ENCODE results near the gene MTFR2. TPM values are rescaled to one million over a fixed set of nuclear protein-coding genes. Genes with fewer than 3 reads are reported as not detected.

The MTFR2 gene
- polyA plus RNA-seq, 1 of the 3 experiments (the other 2 are of a cell fraction) = 7.4 TPM

GRCh38 chr6:136212608-136213007 lies 37.5 kb downstream of the MTFR2 start:
- Histone ChIP-seq H3K9me3 (no peaks in the 10 kb centered on the region), H3K4me1 (ENCODE audit: control insufficient read depth in 1 of 2, insufficient read depth in 2 of 2, low read depth in 1 of 2, low read length in 1 of 2) (no peaks in the 10 kb centered on the region), H3K4me3 (ENCODE audit: low read depth in 2 of 2, low read length in 1 of 2) (no peak overlapping the region), H4K20me1 (ENCODE audit: insufficient read depth) (no peaks in the 10 kb centered on the region), H2AFZ (ENCODE audit: low read depth) (no peak overlapping the region), H3K27ac (ENCODE audit: low read depth in 2 of 2, low read length in 1 of 2) (no peak overlapping the region), H3F3A (replicated peaks; ENCODE audit: insufficient read depth) (no peaks in the 10 kb centered on the region), H3K27me3 (ENCODE audit: insufficient read depth) (no peaks in the 10 kb centered on the region), H3K9ac (no peak overlapping the region), H3K79me2 (ENCODE audit: insufficient read depth) (no peaks in the 10 kb centered on the region), H3K4me2 (no peak overlapping the region), H3K36me3 (replicated peaks in 1 of 2; ENCODE audit: control insufficient read depth in 1 of 2, insufficient read depth in 2 of 2, low read length in 1 of 2) (no peaks in the 10 kb centered on the region), H3K9me2 (no peaks in the 10 kb centered on the region)
- no peak for TF ChIP-seq EP300 (IDR thresholded peaks at IDR 0.05; ENCODE audit: borderline replicate concordance in 1 of 2, low read depth in 1 of 2, low read length in 1 of 2)
- no peak for TF ChIP-seq CHD2 (IDR thresholded peaks at IDR 0.05; ENCODE audit: low read length, partially characterized antibody)
- no peak for TF ChIP-seq RFX5 (IDR thresholded peaks at IDR 0.05; ENCODE audit: low read length)
- TF ChIP-seq FOXM1 (IDR thresholded peaks at IDR 0.05; ENCODE audit: low read depth) = no peak
- no peak for TF ChIP-seq ELF1 (IDR thresholded peaks at IDR 0.05)
- no peak for TF ChIP-seq FOXJ3 (CRISPR knock-in tag; IDR thresholded peaks at IDR 0.05)
- TF ChIP-seq, protein P1, sequence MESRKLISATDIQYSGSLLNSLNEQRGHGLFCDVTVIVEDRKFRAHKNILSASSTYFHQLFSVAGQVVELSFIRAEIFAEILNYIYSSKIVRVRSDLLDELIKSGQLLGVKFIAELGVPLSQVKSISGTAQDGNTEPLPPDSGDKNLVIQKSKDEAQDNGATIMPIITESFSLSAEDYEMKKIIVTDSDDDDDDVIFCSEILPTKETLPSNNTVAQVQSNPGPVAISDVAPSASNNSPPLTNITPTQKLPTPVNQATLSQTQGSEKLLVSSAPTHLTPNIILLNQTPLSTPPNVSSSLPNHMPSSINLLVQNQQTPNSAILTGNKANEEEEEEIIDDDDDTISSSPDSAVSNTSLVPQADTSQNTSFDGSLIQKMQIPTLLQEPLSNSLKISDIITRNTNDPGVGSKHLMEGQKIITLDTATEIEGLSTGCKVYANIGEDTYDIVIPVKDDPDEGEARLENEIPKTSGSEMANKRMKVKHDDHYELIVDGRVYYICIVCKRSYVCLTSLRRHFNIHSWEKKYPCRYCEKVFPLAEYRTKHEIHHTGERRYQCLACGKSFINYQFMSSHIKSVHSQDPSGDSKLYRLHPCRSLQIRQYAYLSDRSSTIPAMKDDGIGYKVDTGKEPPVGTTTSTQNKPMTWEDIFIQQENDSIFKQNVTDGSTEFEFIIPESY (IDR thresholded peaks at IDR 0.05; ENCODE audit: borderline replicate concordance, low read depth) = no peak
- no peak for TF ChIP-seq FOSL2 (IDR thresholded peaks at IDR 0.05; ENCODE audit: borderline replicate concordance, low read depth)
- ChIA-PET CTCF (interaction anchor here (1.0 to 2.5 kb wide), 3 partner anchors 13 to 677 kb away, joined by 3 to 11 read pairs (median 9); no protein-coding TSS in a partner anchor), POLR2A (no interaction called here)
- WGBS (ENCODE audit: low lambda C conversion rate) = 90% methylated on average over 2 of the region's 2 CpGs
- DNase-seq = no peak

GRCh38 chr6:136210398-136211165 lies 39.5 kb downstream of the MTFR2 start:
- H3K9me3 ChIP-seq = no peaks in the 10 kb centered on the region
- no peaks in the 10 kb centered on the region for H3K36me3 ChIP-seq (replicated peaks in 1 of 2; ENCODE audit: control insufficient read depth in 1 of 2, insufficient read depth in 2 of 2, low read length in 1 of 2)
- ChIA-PET POLR2A (no interaction called here), CTCF (interaction anchor here (1.0 to 1.7 kb wide), 3 partner anchors 8 to 16 kb away, joined by 4 to 5 read pairs (median 5); no protein-coding TSS in a partner anchor)
- no peaks in the 10 kb centered on the region for H3F3A ChIP-seq (replicated peaks; ENCODE audit: insufficient read depth)
- DNase-seq = no peak
- H3K4me1 ChIP-seq (ENCODE audit: control insufficient read depth in 1 of 2, insufficient read depth in 2 of 2, low read depth in 1 of 2, low read length in 1 of 2) = no peaks in the 10 kb centered on the region
- H3K4me3 ChIP-seq (ENCODE audit: low read depth in 2 of 2, low read length in 1 of 2) = no peak overlapping the region
- no peaks in the 10 kb centered on the region for H3K27me3 ChIP-seq (ENCODE audit: insufficient read depth)
- TF ChIP-seq, protein P1 (IDR thresholded peaks at IDR 0.05; ENCODE audit: borderline replicate concordance, low read depth) = no peak
- TF ChIP-seq FOXM1 (IDR thresholded peaks at IDR 0.05; ENCODE audit: low read depth) (no peak), SMC3 (IDR thresholded peaks at IDR 0.05; ENCODE audit: low read depth, low read length) (no peak), RCOR1 (IDR thresholded peaks at IDR 0.05; ENCODE audit: low read length) (no peak), FOXJ3 (CRISPR knock-in tag; IDR thresholded peaks at IDR 0.05) (no peak)
- no peak overlapping the region for H3K27ac ChIP-seq (ENCODE audit: low read depth in 2 of 2, low read length in 1 of 2)
- H3K4me2 ChIP-seq = no peak overlapping the region
- H4K20me1 ChIP-seq (ENCODE audit: insufficient read depth) = no peaks in the 10 kb centered on the region
- no peaks in the 10 kb centered on the region for H3K79me2 ChIP-seq (ENCODE audit: insufficient read depth)
- no peak overlapping the region for H3K9ac ChIP-seq
- 86% methylated on average over 13 of the region's 13 CpGs for WGBS (ENCODE audit: low lambda C conversion rate)
- H2AFZ ChIP-seq (ENCODE audit: low read depth) = no peak overlapping the region
- H3K9me2 ChIP-seq = no peaks in the 10 kb centered on the region
